Neural cell (in vitro differentiated cells): ENCODE data around the gene C10orf95.

Experiments
- CTCF ChIP-seq: fragments of 450-650 bp; IDR thresholded peaks from 2 replicates; pipeline ENCODE4 v1.5.1; 2014; ENCODE audit warnings: antibody characterized with exemption, mild to moderate bottlenecking, moderate library complexity; ENCODE audit not compliant: poor library complexity, severe bottlenecking
- EP300 ChIP-seq: fragments of 450-650 bp; conservative IDR thresholded peaks from 2 replicates; pipeline ENCODE4 v1.6.1; 2014; ENCODE audit warnings: antibody characterized with exemption, mild to moderate bottlenecking, moderate library complexity; ENCODE audit not compliant: poor library complexity, severe bottlenecking

GRCh38 chr10:102484021-102484420, 32.7 kb upstream of the C10orf95 start:
- no peak for TF ChIP-seq EP300
- no peak for TF ChIP-seq CTCF
